A375 (cell line): Measurements from ENCODE around the gene ZNF431. TPM values are rescaled to one million over a fixed set of nuclear protein-coding genes. Genes with fewer than 3 reads are reported as not detected.

ENCODE experiments used
- small RNA-seq: library from RNA; depleted of rRNA; stranded (forward); fragments of <200 nt; gene quantifications from one replicate; pipeline ENCODE3, GENCODE V24; 2014
- total RNA-seq: library from RNA; depleted of rRNA; stranded (reverse); fragments of >200 nt; shearing (Covaris generic); gene quantifications from 2 replicates; pipeline ENCODE4 v1.2.3, GENCODE V29; 2014; rRNA removed

ZNF431 gene
- 4.3 and 9.6 TPM in 2 replicates for total RNA-seq

DNA sequence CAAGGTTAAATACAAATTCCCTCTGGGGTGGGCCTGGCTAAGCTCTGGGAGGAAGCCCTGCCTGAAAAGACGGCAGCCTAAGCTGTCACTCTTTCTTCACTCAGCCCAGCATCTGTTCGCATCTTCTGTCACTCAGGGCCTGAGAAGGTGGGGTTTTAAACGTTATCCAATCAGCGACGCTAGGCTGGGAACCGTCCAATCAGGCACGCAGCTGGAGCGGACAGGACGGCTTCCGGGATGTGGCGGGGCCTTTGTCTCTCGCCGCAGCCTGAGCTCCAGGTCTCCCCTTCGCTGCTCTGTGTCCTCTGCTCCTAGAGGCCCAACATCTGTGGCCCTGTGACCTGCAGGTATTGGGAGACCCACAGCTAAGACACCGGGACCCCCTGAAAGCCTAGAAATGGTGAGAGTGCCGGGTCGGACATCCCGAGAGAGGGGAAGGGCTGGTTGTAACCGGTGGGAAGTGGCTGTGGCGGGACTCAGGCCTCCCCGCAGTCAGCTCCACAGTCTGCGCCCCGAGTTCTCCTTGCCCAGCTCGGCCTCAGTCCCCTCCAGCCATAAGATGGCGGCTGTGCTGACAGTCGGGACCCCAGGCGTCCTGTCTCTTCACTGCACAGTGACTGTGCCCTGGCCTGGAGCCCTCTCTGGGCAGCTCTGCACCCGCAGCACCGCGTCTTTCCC is at the start of gene ZNF431:
Gene ZNF431, plus strand, starts transcription at position 254 of the 678 bp plus-strand sequence. Its CDS starts 144 bp downstream, at position 398.

Small RNA genes within 50 kb of the gene (small RNA-seq; reads per million reads assigned to genes)
- gene RNA5SP469: 1.6 reads per million, percentile 69 among the genes with 10 or more reads in this experiment

Other genes starting within 250 kb of the ZNF431 start
- 13.6 and 14.0 TPM in 2 replicates for gene ZNF85, start 218.8 kb upstream of the ZNF431 start, total RNA-seq
- 5.7 and 6.5 TPM in 2 replicates for gene ZNF430, start 121.4 kb upstream of the ZNF431 start, total RNA-seq
- gene ZNF714, start 59.8 kb upstream of the ZNF431 start, total RNA-seq: 12.3 and 19.4 TPM in 2 replicates
- 7.9 and 8.2 TPM in 2 replicates for gene ZNF708, start 187.4 kb downstream of the ZNF431 start, total RNA-seq
- gene ZNF738, start 217.0 kb downstream of the ZNF431 start, total RNA-seq: 21.9 and 29.4 TPM in 2 replicates